NCI-H146 treated with DMSO at 0.1 percent for 48 hours (cell line): ENCODE data around the gene C6orf163.
A peak's percentile ranks its signal among the peaks of the same experiment; 100 is the strongest.

ENCODE experiments used
- DNase-seq: peaks from one replicate; lab custom pipeline; 2025; ENCODE audit not compliant: unreplicated experiment; lab: John Stamatoyannopoulos, UW

Gene C6orf163

GRCh38 chr6:87356181-87356580 lies 11.6 kb downstream of the C6orf163 start:
- DNase-seq = no peak

DNA sequence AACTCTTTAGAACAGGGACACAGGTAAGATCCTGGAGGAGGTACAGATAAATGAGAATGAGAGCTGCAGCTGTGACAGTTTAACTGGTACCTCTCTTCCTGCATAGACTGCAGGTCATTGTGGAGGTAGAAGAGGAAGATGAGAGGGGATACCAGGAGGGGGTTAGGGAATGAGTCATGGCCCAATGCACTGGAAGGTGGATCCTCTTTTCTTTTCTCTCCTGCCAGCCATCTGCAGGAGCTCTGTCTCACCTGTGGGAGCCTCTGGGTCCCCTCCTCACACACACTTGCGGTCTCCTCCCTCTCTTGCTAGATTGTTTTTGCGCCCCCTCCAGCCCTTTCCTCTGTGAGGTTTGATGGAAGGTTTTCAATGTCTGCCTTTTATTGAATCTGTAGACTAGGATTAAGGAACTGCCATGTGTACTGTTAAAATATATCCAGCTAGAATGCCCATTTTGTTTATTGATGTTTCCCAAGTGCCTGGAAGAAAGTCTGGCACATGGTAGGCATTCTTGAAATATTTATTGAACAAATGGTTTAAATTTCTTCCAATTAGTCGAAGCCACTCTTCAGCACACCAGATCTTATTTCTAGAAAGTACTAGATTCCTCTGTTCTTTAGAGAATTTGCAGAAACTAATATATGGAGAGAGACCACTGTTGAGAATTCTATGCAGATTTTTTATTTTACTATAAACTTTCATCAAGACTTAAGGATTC lies 13.0 kb downstream of the C6orf163 start:
- no peak for DNase-seq

GRCh38 chr6:87364602-87365252 lies 20.1 kb downstream of the C6orf163 start:
- no peak for DNase-seq

DNA sequence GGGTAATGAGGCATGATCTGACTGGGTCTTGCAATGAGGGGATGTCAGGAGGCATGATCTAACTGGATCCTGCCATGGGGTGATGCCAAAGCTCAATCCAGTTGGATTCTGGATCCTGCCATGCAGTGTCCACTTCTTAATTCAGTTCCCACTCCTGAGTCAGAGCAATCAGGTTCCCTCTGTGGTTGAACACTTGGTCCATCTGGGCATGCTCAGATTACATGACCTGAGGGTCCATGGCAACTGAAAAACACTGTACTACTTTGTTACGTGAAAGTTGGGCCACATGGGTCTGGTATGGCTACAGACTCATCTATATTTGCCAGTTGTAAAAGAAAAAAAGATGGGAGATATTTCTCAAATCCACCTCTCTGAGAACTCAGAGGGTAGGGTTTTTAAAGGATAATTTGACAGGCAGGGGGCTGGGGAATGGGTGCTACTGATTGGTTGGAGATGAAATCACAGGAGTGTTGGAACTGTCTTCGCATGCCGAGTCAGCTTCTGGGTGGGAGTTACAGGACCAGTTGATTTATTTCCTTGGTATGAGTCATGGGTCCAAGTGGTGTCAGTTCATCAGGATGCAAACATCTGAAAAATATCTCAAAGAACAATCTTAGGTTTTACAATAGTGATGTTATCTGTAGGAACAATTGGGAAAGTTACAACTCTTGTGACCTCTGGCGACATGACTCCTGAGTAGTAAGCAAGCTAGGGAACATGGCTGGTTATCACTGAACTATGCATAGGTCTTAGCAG lies 21.6 kb downstream of the C6orf163 start:
- DNase-seq = no peak

DNA sequence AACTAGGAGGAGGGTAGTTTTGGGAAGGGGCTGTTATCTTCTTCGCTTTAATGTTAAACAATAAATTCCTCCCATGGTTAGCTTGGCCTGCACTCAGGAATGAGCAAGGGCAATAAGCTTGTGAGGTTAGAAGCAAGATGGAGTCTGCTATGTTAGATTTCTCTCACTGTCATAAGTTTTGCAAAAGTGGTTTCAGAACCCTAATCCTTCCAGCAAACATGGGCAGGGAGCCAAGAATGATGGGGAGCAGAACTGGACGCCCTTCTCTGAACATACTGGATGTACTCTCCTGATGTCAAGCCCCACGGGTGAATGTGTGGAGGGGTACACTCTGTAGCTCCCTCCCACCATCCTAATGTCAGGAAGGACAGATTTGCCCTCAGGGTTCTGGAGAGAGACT lies 22.3 kb downstream of the C6orf163 start:
- no peak for DNase-seq

- no peak for DNase-seq
These were observed 28.8 kb downstream of the C6orf163 start for GRCh38 chr6:87373377-87373776.

DNA sequence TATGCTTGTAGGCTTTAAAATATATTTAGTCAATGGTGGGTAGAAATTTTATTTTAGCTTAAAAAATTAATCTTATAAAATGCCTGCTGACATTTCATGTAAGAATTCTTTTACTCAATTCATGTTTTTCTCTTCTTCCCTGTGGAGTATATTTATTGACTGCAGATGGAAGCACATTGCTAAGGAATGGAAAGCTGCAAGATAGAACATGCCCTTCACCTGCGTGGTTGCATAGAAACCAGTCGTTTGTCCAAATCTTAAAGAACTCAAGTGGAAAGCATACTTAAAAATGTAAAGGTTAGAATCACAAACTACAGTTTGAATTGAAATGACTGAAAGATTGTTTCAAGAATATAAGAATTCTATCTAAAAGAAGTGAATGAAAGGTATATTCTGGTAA lies 30.7 kb downstream of the C6orf163 start:
- DNase-seq = no peak

DNA sequence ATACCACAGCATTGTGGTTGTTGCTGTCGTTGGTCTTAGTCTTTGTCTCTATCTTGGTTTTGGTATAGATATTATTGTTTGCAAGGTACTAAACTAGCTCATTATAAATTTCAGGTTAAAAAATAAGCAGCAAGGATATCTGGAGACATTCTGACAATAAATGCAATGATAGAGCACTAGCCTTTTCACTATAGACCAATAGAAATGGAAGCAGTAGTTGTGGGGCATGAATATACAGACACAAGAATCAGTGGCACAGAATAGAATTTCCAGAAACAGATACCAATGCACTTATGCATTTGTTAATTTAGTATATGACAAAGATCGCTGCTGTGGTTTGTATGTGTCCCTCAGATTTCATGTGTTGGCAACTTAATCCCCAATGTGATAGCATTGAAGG lies 32.0 kb downstream of the C6orf163 start:
- DNase-seq = no peak

- no peak for DNase-seq
These were observed 34.3 kb downstream of the C6orf163 start for GRCh38 chr6:87378947-87379346.

DNA sequence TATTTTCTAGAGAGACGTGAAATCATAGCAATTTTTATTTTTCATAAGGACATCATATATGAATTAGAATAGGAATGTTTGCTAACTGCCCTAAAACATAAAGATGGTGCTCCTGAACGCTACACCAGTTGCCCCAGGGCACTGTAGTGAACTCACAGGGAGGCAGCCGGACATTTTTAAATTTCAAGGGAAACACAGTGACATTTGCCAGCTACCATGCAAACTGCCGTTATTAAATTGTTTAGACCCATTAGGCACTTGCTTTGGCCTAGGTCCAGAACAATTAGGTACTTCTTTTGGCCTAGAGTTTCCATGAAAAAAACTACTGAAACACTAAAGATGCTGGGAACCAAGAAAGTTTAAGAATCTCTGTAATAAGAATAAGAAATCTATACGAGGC lies 38.2 kb downstream of the C6orf163 start:
- DNase-seq = no peak

DNA sequence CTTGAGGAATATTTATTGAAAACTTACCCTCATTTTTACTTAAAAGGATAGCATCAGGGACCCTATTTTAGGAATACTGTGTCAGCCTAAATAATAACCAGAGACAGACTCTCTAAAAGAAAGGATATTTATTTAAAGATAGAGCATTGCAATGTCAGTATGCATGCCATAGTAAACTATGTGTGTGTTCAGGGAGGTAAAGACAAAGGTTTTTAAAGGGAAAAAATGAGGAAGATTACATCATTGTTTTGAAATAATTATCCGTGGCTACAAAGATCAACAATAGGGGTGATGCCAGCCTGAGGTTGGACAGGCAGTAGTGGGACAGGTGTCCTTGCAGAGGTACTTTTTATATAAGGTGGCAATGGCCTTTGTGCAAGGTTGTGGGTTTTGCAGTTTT lies 39.4 kb downstream of the C6orf163 start:
- DNase-seq = no peak

GRCh38 chr6:87384449-87384848 lies 39.8 kb downstream of the C6orf163 start:
- DNase-seq = no peak

DNA sequence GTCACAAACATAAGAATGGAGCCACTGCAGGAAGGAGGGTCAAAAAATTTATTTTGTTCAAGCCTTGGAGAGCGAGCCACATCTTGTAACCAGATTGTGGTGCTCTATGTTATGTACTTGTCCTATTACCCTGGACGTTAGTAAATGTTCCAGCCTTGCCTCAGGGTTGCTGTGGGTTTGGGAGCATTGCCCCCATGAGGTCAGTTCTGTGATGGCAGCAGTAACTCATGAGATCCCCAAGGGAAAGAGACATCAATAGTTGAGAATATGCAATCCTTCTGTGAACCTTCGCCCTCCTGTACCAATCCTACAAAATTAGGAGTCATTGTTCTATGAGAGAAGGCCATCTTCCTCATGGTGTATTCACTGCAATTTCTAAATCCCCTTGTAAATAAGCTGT lies 46.7 kb downstream of the C6orf163 start:
- DNase-seq = peak; percentile 6

GRCh38 chr6:87393026-87393622 lies 48.5 kb downstream of the C6orf163 start:
- DNase-seq = peak; percentile 74

DNA sequence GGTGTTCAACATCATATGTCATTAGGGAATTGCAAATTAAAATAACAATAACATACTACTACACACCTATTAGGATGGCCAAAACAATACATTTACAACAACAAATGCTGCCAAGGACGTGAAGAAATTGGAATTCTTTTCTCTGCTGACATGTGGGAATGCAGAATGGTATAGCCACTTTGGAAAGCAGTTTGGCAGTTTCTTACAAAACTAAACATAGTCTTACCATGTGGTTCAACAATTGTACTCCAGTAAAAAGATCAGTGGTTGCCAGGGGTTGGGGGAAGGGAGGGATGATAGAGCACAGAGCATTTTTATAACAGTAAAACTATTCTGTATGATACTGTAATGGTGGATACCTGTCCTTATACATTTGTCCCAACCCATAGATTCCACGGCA lies 50.8 kb downstream of the C6orf163 start:
- no peak for DNase-seq

GRCh38 chr6:87396595-87397392 lies 52.2 kb downstream of the C6orf163 start:
- DNase-seq = no peak

DNA sequence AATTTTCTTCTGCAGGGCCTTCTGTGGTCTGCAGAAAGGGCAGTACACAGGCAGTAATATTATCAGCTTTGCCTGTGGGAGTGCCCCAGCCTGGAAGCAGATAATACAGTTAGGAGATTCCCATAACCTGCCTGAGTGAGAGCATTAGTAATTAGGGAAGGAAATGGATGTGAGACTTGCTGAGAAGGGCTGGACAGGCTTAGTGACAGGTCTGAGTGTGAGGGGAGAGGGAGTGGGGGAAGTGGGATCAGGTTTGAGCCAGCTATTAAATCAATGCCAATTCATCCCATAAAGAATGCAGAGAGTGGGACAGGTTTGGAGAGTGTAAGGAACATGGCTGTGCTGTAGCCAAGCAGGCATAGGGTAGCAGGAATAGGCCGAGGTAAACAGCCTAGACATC lies 53.0 kb downstream of the C6orf163 start:
- DNase-seq = no peak

GRCh38 chr6:87401832-87402231 lies 57.2 kb downstream of the C6orf163 start:
- no peak for DNase-seq

DNA sequence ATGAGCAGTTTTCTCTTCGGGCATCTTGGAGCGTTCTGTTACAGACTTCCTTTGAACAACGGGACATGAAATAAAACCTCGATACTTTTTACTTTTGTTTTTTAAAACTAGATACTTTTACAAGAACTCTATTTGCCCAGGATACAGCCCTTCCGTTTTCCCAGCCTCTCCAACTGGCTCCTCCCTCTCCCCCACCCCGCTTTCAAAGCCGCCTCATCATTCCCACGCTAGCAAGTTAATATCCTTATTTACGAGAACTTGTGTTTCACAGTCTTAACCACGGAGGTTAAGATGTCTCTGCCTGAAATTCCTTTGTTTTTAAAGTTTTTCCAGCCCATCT lies 62.9 kb downstream of the C6orf163 start:
- DNase-seq = peak; percentile 76

GRCh38 chr6:87407901-87408720 lies 63.5 kb downstream of the C6orf163 start, which contains the start of gene CFAP206:
CFAP206 (plus strand) TSS chr6:87407972; CDS start chr6:87409840, 1,868 bp downstream.
- DNase-seq = peak; percentile 84
